HTERT RPE-1 (cell line): Measurements from ENCODE around the gene SCP2D1.
"Not testable (repeated sequence)": the region's sequence is repeated elsewhere in the genome, so short reads cannot be mapped to it uniquely, and the experiment has no call there.

Source experiments
- in situ Hi-C: fragments of 300-500 bp; cut with MboI; formaldehyde crosslinking; loops from 4 replicates; pipeline ENCODE4 v1.14.3; 2020; ENCODE audit warnings: low sequenced_read_pairs

Gene SCP2D1

DNA sequence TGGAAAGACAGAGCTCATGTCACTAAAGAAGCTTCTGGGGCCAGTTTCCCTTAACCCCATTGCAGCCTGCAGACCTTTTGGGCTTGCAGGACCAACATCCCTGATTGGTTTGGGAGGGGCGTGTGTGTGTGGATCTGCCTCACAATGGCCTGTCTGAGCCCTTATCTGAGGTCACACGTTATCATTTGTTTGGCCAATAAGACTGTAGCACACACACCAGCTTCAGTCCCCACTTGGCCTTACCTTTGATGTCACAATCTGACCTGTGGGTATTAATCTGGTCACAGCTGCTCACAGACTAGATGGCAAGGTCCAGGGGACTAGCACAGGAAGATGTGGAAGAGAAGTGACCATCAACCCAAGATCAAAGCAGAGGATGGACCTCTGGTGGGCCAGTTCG lies at the start of gene SCP2D1:
Gene SCP2D1 (plus strand): TSS at position 301 of the 400 bp plus-strand sequence. CDS start 33 bp downstream, at position 334.
- in situ Hi-C loops, result no loop called here

- in situ Hi-C loops, result no loop called here
Measured at GRCh38 chr20:18767676-18768075, 45.9 kb upstream of the SCP2D1 start.

GRCh38 chr20:18773566-18773965 lies 40.0 kb upstream of the SCP2D1 start:
- in situ Hi-C loops, result no loop called here

- in situ Hi-C loops, result no loop called here
Measured at GRCh38 chr20:18774207-18774606, 39.4 kb upstream of the SCP2D1 start.

DNA sequence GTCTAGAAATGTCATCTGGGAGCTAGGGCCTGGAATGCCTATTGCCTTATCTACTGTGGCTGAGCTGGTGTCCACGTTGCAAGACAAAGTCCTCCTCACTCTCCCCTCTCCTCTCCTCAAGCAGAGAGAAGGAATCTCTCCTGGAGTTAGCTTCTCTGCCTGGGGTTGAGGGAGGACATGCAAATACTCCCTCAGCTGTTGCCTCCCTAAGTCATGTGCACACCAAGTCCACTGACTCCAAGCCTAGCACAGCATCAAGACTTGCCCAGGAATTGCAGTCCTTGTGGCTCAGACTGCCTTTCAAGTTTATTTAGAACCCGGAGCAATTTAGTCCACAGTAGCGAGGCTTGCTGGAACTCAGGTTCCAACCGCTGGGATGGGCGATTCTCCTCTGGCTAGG lies 38.0 kb upstream of the SCP2D1 start:
- in situ Hi-C loops, result no loop called here

DNA sequence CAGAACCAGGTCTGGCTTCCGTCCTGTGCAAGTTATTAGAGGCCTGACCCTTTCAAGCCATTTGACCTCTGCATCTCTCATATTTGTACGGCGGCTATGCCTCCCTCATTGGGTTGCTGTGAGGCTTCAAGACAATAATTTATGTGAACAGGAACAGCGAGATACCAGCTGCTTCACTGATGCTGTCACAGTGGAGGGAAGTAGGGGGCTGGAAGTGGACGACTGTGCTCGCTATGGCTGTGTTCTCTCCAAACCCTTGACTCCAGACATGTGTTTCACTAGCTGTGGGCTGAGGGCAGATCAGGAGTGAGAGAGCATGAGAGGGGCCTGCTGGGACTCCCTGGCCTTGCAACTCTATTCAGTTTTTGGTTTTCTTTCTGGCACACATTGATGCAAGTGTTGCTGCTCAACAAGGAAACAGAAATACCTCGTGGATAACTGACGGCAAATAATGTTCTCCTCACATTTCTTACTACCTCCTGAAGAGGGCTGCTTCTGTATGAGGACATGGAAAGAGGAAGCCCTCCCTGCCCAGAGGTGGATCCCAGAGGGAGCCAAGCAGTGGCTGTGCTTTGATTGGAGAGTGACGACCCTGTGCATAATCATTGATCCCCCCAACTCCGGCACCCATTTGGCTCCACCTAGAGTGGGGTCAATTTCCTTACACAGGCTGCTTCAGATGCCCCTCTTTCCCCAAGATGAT lies 34.7 kb upstream of the SCP2D1 start:
- in situ Hi-C loops, result no loop called here

- in situ Hi-C loops, result no loop called here
Measured at GRCh38 chr20:18780385-18781130, 33.0 kb upstream of the SCP2D1 start.

GRCh38 chr20:18781509-18781908 lies 32.1 kb upstream of the SCP2D1 start:
- in situ Hi-C loops, result no loop called here

- in situ Hi-C loops, result no loop called here
Measured at GRCh38 chr20:18783385-18783959, 30.1 kb upstream of the SCP2D1 start.

DNA sequence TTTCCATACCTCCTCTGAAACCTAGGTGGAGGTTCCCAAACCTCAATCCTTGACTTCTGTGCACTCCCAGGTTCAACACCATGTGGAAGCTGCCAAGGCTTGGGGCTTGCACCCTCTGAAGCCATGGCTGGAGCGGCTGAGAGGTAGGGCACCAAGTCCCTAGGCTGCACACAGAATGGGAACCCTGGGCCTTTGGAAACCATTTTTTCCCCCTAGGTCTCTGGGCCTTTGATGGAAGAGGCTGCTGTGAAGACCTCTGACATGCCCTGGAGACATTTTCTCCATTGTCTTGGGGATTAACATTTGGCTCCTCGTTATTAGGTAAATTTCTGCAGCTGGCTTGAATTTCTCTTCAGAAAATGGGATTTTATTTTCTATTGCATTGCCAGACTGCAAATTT lies 26.5 kb upstream of the SCP2D1 start:
- in situ Hi-C loops, result not testable (repeated sequence)

DNA sequence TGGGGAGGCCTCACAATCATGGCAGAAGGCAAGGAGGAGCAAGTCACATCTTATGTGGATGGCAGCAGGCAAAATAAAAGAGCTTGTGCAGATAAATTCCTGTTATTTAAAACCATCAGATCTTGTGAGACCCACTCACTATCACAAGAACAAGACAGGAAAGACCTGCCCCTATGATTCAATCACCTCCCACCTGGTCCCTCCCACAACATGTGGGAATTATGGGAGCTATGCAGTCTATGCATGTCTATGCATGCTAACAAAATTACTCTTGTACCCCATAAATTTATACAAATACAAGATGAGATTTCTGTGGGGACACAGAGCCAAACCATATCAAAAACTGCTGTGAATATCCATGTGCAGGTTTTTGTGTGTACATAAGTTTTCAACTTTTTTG lies 25.6 kb upstream of the SCP2D1 start:
- in situ Hi-C loops, result no loop called here

- in situ Hi-C loops, result no loop called here
Measured at GRCh38 chr20:18790787-18791186, 22.8 kb upstream of the SCP2D1 start.

GRCh38 chr20:18793625-18794427 lies 19.8 kb upstream of the SCP2D1 start:
- in situ Hi-C loops, result no loop called here

DNA sequence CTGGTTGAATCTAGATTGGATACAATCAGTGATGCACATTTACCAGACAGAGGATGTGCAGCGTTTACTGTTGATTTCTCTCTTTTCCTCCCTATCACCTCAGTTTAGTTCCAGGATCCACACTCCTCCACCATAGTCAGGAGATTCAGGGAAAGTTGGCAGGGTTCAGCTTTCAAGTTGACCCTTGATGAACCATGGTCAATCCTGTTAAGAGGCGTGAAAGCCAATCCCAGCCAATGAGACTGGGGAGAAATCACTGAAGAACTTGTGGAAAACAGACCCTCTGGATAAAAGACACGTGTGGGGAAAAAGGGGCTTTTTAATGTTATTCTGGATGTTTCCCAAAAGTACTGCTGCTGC lies 19.2 kb upstream of the SCP2D1 start:
- in situ Hi-C loops, result no loop called here

- in situ Hi-C loops, result no loop called here
Measured at GRCh38 chr20:18795366-18795765, 18.2 kb upstream of the SCP2D1 start.

- in situ Hi-C loops, result no loop called here
Measured at GRCh38 chr20:18796282-18796833, 17.2 kb upstream of the SCP2D1 start.

- in situ Hi-C loops, result no loop called here
Measured at GRCh38 chr20:18801516-18801915, 12.1 kb upstream of the SCP2D1 start.

DNA sequence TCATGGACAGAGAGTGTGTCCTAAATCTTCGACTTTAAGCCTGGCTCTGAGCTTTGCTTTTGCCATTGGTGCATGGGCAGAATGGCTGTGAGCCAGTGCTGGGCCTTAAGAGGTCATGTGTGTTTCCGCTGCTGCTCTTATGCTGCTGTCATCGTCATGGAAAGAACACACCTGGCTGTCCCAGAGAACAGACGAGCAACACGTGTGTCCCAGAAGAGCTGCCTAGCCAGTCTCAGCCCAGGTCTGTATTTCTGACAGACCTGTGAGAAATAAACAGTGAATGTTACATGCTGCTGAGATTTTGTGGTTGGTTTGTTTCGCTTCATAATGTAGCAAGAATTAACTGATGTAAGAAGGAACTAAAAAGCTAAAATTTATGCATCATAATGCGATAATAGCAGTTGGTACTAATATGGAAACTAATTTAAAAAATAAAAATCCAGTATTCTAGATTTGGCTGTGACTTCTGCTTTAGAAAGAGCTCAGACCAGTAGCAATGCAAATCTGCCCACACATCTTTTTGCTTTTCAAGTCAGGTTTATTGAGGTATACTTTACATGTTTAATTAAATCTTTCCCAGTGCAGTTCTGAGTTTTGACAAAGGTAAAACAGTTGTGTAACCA lies 11.5 kb upstream of the SCP2D1 start:
- in situ Hi-C loops, result no loop called here

GRCh38 chr20:18805881-18806280 lies 7.7 kb upstream of the SCP2D1 start:
- in situ Hi-C loops, result no loop called here

DNA sequence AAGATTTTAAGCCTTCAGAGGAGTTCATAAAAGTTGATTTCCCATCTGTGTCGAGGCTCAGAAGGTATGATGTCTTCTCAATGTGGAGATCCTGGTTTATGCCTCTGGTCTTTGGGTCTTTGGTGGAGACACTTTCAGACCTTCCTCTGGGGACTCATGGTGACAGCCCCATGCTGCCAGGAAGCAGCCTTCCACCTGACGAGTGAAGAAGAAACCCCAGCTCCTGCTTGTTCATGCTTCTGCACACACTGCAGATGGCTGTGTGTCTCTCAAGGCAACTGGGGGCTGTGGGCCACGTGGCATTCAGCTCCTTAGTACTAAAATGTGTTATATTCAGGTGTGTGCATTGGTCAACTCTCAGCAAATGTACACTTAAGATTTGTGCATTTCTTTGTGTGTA lies 4.9 kb upstream of the SCP2D1 start:
- in situ Hi-C loops, result no loop called here

DNA sequence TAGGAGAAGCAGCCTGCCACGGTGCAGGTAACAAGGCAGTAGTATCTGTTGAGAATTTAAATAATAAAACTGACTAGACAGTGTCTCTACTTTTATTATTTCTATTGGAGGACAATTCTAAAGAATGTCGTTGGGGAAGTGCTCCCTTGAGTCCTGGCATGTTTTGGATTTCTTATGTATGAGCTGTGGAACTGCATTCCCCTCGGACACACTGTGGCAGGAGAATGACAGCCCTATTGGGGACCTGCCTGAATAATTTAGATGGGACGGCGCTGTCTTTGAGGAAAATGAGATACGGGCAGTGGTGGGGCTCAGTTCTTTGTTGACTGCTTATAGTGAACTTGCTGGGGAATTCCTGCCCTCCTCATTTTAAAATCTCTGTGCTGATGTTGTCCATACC lies 2.4 kb upstream of the SCP2D1 start:
- in situ Hi-C loops, result no loop called here
